Activated naive CD4-positive, alpha-beta T cell treated with anti-CD3 and anti-CD28 coated beads, Interleukin-2, amount 50 U/mL, for 72 hours (primary cell): ENCODE measurements around the gene SMYD3. TPM values are rescaled to one million over a fixed set of nuclear protein-coding genes. Genes with fewer than 3 reads are reported as not detected.

Experiments
- ATAC-seq, 2 donors: fragments of 150-1000 bp; cut with Tn5 transposase; 2 replicates each; pipeline ENCODE4 v1.10.0; 2021; ENCODE audit warnings: mild to moderate bottlenecking in 2 of 2, moderate library complexity in 2 of 2
- DNase-seq, 2 donors: peaks; one replicate each; pipeline ENCODE4 v3.0.0; 2021 to 2022; ENCODE audit warnings: low spot score in 2 of 2
- H3K27ac Mint-ChIP-seq, 2 donors: one replicate each; pipeline ENCODE4 v1.8.0; 2022; ENCODE audit warnings: mild to moderate bottlenecking in 2 of 2, mixed read lengths in 2 of 2
- H3K36me3 Mint-ChIP-seq, 2 donors: one replicate each; pipeline ENCODE4 v1.8.0; 2022; ENCODE audit warnings: mixed read lengths in 2 of 2
- H3K9me3 Mint-ChIP-seq, 2 donors: one replicate each; pipeline ENCODE4 v1.8.0; 2022; ENCODE audit warnings: mixed read lengths in 2 of 2
- total RNA-seq, 2 donors: library from RNA; stranded (reverse); gene quantifications; one replicate each; pipeline ENCODE4 v1.2.3, GENCODE V29; 2022

Gene SMYD3
- total RNA-seq, 2 donors from 2014 or later, result 18.5 to 30.1 TPM

DNA sequence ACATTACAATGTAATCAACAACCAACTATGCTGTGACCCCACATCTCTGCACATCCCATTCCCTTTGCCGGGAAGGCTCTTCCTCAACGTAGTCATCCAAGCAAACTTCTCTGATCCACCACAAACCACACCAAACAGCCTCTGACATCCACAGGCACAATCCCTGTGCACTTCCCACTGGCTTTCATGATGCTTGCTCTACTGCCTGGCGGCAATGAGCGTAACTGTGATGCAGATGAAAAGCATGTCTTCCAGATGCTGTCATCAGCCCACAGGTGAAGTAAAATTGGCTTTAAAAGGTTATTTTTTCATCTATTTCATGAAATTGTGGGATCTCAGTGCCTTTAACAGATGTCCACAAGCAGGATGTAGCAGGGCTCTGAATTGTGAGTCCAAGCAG, 635.2 kb downstream of the SMYD3 start:
- ATAC-seq (no peak), DNase-seq (no peak)
- Mint-ChIP-seq H3K36me3 (no peaks in the 10 kb centered on the region), H3K9me3 (no peaks in the 10 kb centered on the region), H3K27ac (no peak overlapping the region)

DNA sequence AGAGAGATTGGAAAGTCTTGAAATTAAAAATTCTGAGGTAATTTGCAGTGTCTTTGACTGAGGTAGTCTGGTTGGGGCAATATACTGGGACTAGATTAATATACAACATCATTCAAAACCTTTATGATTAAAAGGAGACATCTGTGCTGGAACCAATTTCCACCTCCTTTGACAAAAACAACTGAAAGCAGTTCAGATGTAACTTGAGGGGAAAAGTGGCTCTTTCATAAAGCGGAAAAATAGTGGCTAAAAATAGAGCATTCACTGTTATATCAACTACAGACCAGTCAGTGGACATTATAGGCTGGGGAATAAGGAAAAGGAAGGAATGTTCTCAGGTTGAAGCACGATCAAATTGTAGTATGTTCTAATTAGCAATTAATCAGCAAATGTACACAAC, 635.9 kb downstream of the SMYD3 start:
- no peak for ATAC-seq
- DNase-seq, result no peak
- H3K36me3 Mint-ChIP-seq, result no peaks in the 10 kb centered on the region
- H3K27ac Mint-ChIP-seq, result no peak overlapping the region
- no peaks in the 10 kb centered on the region for H3K9me3 Mint-ChIP-seq

DNA sequence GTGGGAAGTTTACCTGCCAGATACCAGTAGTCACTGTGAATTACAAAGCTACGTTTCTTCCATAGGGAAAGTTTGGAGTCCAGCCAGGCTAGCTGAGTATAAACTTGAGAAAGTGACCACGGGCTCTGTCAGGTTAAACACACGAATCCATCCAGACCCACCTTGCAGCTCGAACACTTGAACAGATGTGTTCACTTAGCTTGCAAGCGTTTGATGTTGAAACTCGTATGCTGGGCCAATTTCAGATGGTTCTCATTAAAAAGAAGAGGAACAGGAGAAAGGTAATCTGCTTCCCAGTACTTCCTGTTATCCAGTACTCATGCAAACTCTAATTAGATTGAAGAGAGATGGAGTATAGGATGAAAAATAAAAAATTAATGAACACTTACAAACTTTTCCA, 636.4 kb downstream of the SMYD3 start:
- DNase-seq (no peak), ATAC-seq (no peak)
- no peaks in the 10 kb centered on the region for H3K9me3 Mint-ChIP-seq
- no peak overlapping the region for H3K27ac Mint-ChIP-seq
- no peaks in the 10 kb centered on the region for H3K36me3 Mint-ChIP-seq

DNA sequence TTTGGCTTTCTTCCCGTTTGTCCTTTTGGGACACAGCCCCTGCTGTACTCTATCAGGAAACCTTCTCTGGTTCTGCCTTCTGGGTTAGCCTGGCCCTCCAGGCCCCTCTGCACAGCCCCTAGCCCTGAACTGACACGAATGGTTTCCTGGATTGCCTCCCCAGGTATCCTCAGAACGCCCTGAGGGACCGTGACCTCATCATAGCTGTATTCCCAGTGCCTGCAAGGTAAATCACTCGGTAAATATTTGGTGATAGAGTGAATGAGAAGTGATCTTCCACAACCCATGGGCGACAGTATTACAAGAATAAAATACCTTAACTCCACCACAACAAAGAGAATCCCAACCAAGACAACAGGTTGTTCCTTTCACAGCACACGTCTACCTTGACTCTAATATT, 637.2 kb downstream of the SMYD3 start:
- Mint-ChIP-seq H3K27ac (peak overlapping the region in 1 of 2 donors; percentile 2), H3K36me3 (no peaks in the 10 kb centered on the region), H3K9me3 (no peaks in the 10 kb centered on the region)
- ATAC-seq, result no peak
- no peak for DNase-seq

GRCh38 chr1:245867738-245868137, 639.3 kb downstream of the SMYD3 start:
- Mint-ChIP-seq H3K36me3 (no peaks in the 10 kb centered on the region), H3K27ac (no peak overlapping the region), H3K9me3 (no peaks in the 10 kb centered on the region)
- ATAC-seq (no peak), DNase-seq (no peak)

- no peak for DNase-seq
- no peak for ATAC-seq
- Mint-ChIP-seq H3K36me3 (no peaks in the 10 kb centered on the region), H3K9me3 (no peaks in the 10 kb centered on the region), H3K27ac (no peak overlapping the region)
Measured at GRCh38 chr1:245864872-245865271, 642.2 kb downstream of the SMYD3 start.

DNA sequence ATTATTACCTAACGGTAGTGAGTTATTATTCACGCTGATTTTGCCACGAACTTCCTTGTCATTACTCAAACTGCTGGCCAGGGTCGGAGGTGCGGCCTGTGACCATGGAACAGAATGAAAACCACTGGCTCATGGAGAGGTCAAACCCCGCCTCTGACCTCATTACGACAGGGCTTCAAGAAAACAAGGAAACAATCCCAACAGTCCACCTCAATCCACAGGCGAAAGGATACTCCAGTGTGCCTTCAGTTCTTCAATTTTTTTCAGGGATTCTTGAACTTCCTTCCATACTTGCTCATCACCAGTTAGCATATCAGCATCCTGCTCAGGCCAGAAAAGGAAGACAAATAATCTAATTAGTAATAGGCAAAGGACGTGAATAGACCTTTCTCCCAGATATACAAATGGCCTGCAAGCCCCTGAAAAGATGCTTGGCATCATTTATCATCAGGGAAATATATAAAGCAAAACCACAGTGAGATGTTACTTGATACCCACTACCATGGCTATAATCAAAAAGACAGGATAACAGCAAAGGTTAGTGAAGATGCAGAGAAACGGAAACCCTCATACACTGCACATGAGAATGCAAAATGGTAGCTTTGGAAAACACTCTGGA, 643.4 kb downstream of the SMYD3 start:
- H3K9me3 Mint-ChIP-seq, result no peaks in the 10 kb centered on the region
- DNase-seq (no peak), ATAC-seq (no peak)
- no peak overlapping the region for H3K27ac Mint-ChIP-seq
- H3K36me3 Mint-ChIP-seq, result no peaks in the 10 kb centered on the region

GRCh38 chr1:245862812-245863540, 644.1 kb downstream of the SMYD3 start:
- no peak for ATAC-seq

GRCh38 chr1:245860657-245861544, 646.2 kb downstream of the SMYD3 start:
- DNase-seq, result no peak
- peak overlapping the region in 1 of 2 donors; percentile 2 for H3K27ac Mint-ChIP-seq
- ATAC-seq, result no peak
- peaks cover 0 to 17% of the 10 kb centered on the region in 2 donors for H3K36me3 Mint-ChIP-seq
- no peaks in the 10 kb centered on the region for H3K9me3 Mint-ChIP-seq

More at GRCh38 chr1:245862812-245863540, 644.1 kb downstream of the SMYD3 start:
- DNase-seq, result no peak
- Mint-ChIP-seq H3K9me3 (no peaks in the 10 kb centered on the region), H3K36me3 (peaks cover 0 to 2% of the 10 kb centered on the region in 2 donors), H3K27ac (no peak overlapping the region)

- ATAC-seq (peak; percentile 26 to 66), DNase-seq (no peak)
- no peak overlapping the region for H3K27ac Mint-ChIP-seq
- peaks cover 4 to 23% of the 10 kb centered on the region in 2 donors for H3K36me3 Mint-ChIP-seq
- peaks cover 0 to 1% of the 10 kb centered on the region in 2 donors for H3K9me3 Mint-ChIP-seq
Measured at GRCh38 chr1:245859493-245860114, 647.5 kb downstream of the SMYD3 start.

GRCh38 chr1:245858722-245859492, 648.2 kb downstream of the SMYD3 start:
- peaks cover 0 to 4% of the 10 kb centered on the region in 2 donors for H3K9me3 Mint-ChIP-seq
- H3K36me3 Mint-ChIP-seq, result peaks cover 7 to 28% of the 10 kb centered on the region in 2 donors

DNA sequence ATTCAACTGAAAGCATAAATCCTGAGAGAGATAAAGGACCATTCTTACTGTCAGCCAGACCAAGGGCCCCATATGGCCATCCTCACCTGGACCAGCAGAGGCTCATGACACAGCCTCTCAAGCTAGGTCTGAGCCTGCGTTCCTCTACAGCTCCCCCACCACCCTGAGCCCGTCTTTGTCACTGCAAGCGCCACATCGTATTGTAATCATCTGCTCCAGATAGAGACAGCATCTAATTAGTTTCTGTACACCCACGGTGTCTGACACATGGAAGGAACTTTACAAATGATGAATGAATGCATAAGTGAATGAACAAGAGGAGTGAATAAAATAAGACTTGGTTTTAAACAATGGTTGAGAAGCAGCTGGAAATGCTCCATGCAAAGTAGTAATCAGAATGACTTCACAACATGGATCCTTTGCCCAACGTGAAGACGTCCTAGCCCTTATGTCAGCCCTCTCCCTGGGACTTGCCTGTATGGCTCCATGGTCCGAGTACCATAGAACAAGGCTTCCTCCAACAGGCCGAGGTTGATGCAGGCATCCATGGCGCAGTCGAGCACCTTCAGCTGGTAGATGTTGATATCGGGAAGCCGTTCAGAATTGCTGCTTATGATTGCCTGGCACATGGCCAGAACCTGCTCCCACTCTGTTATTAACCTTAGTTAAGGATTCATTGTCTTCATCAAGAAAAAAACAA, 648.9 kb downstream of the SMYD3 start:
- no peak for ATAC-seq
- peaks cover 7 to 32% of the 10 kb centered on the region in 2 donors for H3K36me3 Mint-ChIP-seq
- DNase-seq, result no peak
- H3K9me3 Mint-ChIP-seq, result peaks cover 0 to 4% of the 10 kb centered on the region in 2 donors
- no peak overlapping the region for H3K27ac Mint-ChIP-seq

More at GRCh38 chr1:245858722-245859492, 648.2 kb downstream of the SMYD3 start:
- H3K27ac Mint-ChIP-seq, result no peak overlapping the region
- DNase-seq (no peak), ATAC-seq (no peak)

GRCh38 chr1:245856944-245857531, 650.0 kb downstream of the SMYD3 start:
- DNase-seq, result no peak
- H3K27ac Mint-ChIP-seq, result no peak overlapping the region
- peaks cover 7 to 32% of the 10 kb centered on the region in 2 donors for H3K36me3 Mint-ChIP-seq
- peaks cover 0 to 4% of the 10 kb centered on the region in 2 donors for H3K9me3 Mint-ChIP-seq
- ATAC-seq, result no peak

- Mint-ChIP-seq H3K27ac (no peak overlapping the region), H3K9me3 (peaks cover 0 to 4% of the 10 kb centered on the region in 2 donors), H3K36me3 (peaks cover 7 to 32% of the 10 kb centered on the region in 2 donors)
- no peak for ATAC-seq
- DNase-seq, result no peak
Measured at GRCh38 chr1:245855846-245856730, 651.0 kb downstream of the SMYD3 start.
